SU-DHL-6 (cell line): ENCODE data around the gene TBC1D19.

Source experiments
- H2AFZ ChIP-seq: fragments of 200-600 bp; sonication (generic); 2 replicates; pipeline ENCODE4 v1.6.1; 2014; ENCODE audit warnings: low read depth, mild to moderate bottlenecking, moderate library complexity, mixed read lengths, antibody characterized with exemption, low read length; ENCODE audit not compliant: severe bottlenecking
- H3F3A ChIP-seq: fragments of 200-600 bp; shearing (Covaris generic); 2 replicates; pipeline ENCODE4 v1.6.0; 2016; ENCODE audit warnings: antibody characterized with exemption, mild to moderate bottlenecking; ENCODE audit not compliant: insufficient read depth
- H3K27ac ChIP-seq: fragments of 200-600 bp; sonication (generic); 2 replicates; pipeline ENCODE4 v1.5.1; 2016; ENCODE audit warnings: low read depth, mild to moderate bottlenecking, low read length, moderate library complexity, mixed read lengths
- H3K27me3 ChIP-seq: fragments of 200-600 bp; sonication (generic), shearing (Covaris generic); 2 replicates; pipeline ENCODE4 v1.6.0; 2014; ENCODE audit warnings: mild to moderate bottlenecking, low read length
- H3K36me3 ChIP-seq: fragments of 200-600 bp; sonication (generic); 2 replicates; pipeline ENCODE4 v1.6.1; 2014; ENCODE audit warnings: mild to moderate bottlenecking, low read length, mixed read lengths
- H3K4me2 ChIP-seq: fragments of 300-600, 200-600 bp; shearing (Covaris generic), sonication (generic); 2 replicates; pipeline ENCODE4 v1.6.0; 2014; ENCODE audit warnings: low read length, low read depth, mild to moderate bottlenecking; ENCODE audit not compliant: poor library complexity, severe bottlenecking
- H3K4me3 ChIP-seq: fragments of 200-600 bp; sonication (generic); 2 replicates; pipeline ENCODE4 v1.5.1; 2014; ENCODE audit warnings: antibody characterized with exemption, low read length, mild to moderate bottlenecking, mixed read lengths; ENCODE audit not compliant: insufficient read depth, poor library complexity, severe bottlenecking
- H3K79me2 ChIP-seq: fragments of 200-600 bp; sonication (generic); 2 replicates; pipeline ENCODE4 v1.6.1; 2014; ENCODE audit warnings: mild to moderate bottlenecking, low read length, moderate library complexity; ENCODE audit not compliant: insufficient read depth
- H3K9ac ChIP-seq: fragments of 200-600 bp; sonication (generic); 2 replicates; pipeline ENCODE4 v1.7.0; 2014; ENCODE audit warnings: mild to moderate bottlenecking, low read length
- H3K9me2 ChIP-seq: fragments of 200-600 bp; sonication (generic); replicated peaks from 2 replicates; pipeline ENCODE4 v1.6.1; 2014; ENCODE audit warnings: low read length; ENCODE audit not compliant: insufficient read depth
- H3K9me3 ChIP-seq: fragments of 200-600 bp; sonication (generic); 2 replicates; pipeline ENCODE4 v1.6.1; 2014; ENCODE audit warnings: low read length, mixed read lengths; ENCODE audit not compliant: insufficient read depth
- H4K20me1 ChIP-seq: fragments of 200-600 bp; sonication (generic); 2 replicates; pipeline ENCODE4 v1.6.1; 2014; ENCODE audit warnings: low read depth, mild to moderate bottlenecking, antibody characterized with exemption, low read length, moderate library complexity, mixed read lengths
- CTCF ChIP-seq: fragments of 200-600 bp; sonication (generic); IDR thresholded peaks from one replicate; pipeline ENCODE4 v1.5.1; 2017; ENCODE audit warnings: antibody characterized with exemption, mild to moderate bottlenecking, low read length, moderate library complexity; ENCODE audit not compliant: insufficient read depth, poor library complexity, severe bottlenecking
- EZH2phosphoT487 ChIP-seq: fragments of 200-600 bp; sonication (generic), shearing (Covaris generic); conservative IDR thresholded peaks from 2 replicates; pipeline ENCODE4 v1.6.1; 2018; ENCODE audit warnings: mild to moderate bottlenecking, antibody characterized with exemption, low read length, moderate library complexity, mixed read lengths

TBC1D19 gene

GRCh38 chr4:26713563-26714151 is 129.8 kb downstream of the TBC1D19 start:
- no peaks in the 10 kb centered on the region for H3K36me3 ChIP-seq
- H3K9ac ChIP-seq, result no peak overlapping the region
- no peaks in the 10 kb centered on the region for H3K27me3 ChIP-seq
- H3K9me2 ChIP-seq, result no peaks in the 10 kb centered on the region
- H3K27ac ChIP-seq, result no peak overlapping the region
- no peaks in the 10 kb centered on the region for H3K9me3 ChIP-seq
- H2AFZ ChIP-seq, result no peak overlapping the region
- H4K20me1 ChIP-seq, result no peaks in the 10 kb centered on the region
- no peak for TF ChIP-seq EZH2phosphoT487
- no peak for TF ChIP-seq CTCF
- H3K4me3 ChIP-seq, result no peak overlapping the region
- no peaks in the 10 kb centered on the region for H3K79me2 ChIP-seq
- no peaks in the 10 kb centered on the region for H3F3A ChIP-seq
- H3K4me2 ChIP-seq, result no peak overlapping the region

GRCh38 chr4:26715636-26716242 is 131.9 kb downstream of the TBC1D19 start:
- TF ChIP-seq EZH2phosphoT487 (no peak), CTCF (no peak)
- H3K27me3 ChIP-seq, result no peaks in the 10 kb centered on the region
- H3K4me2 ChIP-seq, result no peak overlapping the region
- H3K4me3 ChIP-seq, result no peak overlapping the region
- H3K9me2 ChIP-seq, result no peaks in the 10 kb centered on the region
- no peaks in the 10 kb centered on the region for H3K79me2 ChIP-seq
- no peaks in the 10 kb centered on the region for H4K20me1 ChIP-seq
- no peaks in the 10 kb centered on the region for H3F3A ChIP-seq
- no peak overlapping the region for H2AFZ ChIP-seq
- no peak overlapping the region for H3K9ac ChIP-seq
- H3K36me3 ChIP-seq, result no peaks in the 10 kb centered on the region
- H3K9me3 ChIP-seq, result no peaks in the 10 kb centered on the region
- no peak overlapping the region for H3K27ac ChIP-seq

GRCh38 chr4:26717332-26717731 is 133.4 kb downstream of the TBC1D19 start:
- Histone ChIP-seq H3K36me3 (no peaks in the 10 kb centered on the region), H3K9ac (no peak overlapping the region), H3K9me2 (no peaks in the 10 kb centered on the region), H3K9me3 (no peaks in the 10 kb centered on the region), H3K4me3 (no peak overlapping the region), H2AFZ (no peak overlapping the region), H3K27me3 (no peaks in the 10 kb centered on the region), H3K4me2 (no peak overlapping the region), H3F3A (no peaks in the 10 kb centered on the region), H3K79me2 (no peaks in the 10 kb centered on the region), H3K27ac (no peak overlapping the region), H4K20me1 (no peaks in the 10 kb centered on the region)
- TF ChIP-seq EZH2phosphoT487 (no peak), CTCF (no peak)
